Thyroid gland (tissue), 4 donors: Measurements from ENCODE around the gene NSMCE1.

Source experiments
- POLR2A ChIP-seq, 2 donors: fragments of 450-650 bp; IDR thresholded peaks; one replicate each; pipeline ENCODE4 v1.6.1; 2017; ENCODE audit warnings: antibody characterized with exemption in 2 of 2, mild to moderate bottlenecking in 2 of 2, moderate library complexity in 1 of 2
- TF ChIP-seq, protein P1 (sequence below), 6 experiments: fragments of 200-600 bp in 3 of 6; fragments of 450-650 bp in 3 of 6; sonication (generic) in 3 of 6; IDR thresholded peaks; one replicate each; pipeline ENCODE4 v1.5.1; 2016 to 2019; ENCODE audit warnings: antibody characterized with exemption in 6 of 6, mild to moderate bottlenecking in 2 of 6, inconsistent platforms in 1 of 6, moderate library complexity in 1 of 6

DNA sequence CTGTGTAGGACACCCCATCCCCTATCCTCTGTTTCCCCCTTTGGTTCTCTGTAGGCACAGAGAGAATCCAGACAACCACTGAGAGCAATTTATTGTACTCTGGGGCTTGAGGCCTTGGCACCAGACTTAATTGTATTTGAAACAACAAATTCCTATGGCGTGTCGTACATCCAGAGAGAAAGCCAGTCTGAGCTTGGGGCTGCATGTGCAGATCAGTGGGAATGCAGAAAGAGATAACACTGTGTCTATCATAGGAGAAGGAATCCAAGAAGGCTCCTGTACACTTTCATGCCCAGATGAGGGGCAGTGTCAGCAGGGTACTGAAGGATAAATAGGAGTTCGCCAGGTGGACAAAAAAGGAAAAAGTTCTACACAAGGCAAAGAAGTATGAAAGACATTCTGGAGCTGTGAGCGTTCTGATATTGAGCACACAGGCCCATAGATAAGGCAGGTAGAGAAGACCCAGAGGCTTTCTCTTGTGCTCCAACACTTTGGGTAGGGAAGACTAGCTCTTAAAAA, 23.2 kb upstream of the NSMCE1 start:
- TF ChIP-seq, protein P1, sequence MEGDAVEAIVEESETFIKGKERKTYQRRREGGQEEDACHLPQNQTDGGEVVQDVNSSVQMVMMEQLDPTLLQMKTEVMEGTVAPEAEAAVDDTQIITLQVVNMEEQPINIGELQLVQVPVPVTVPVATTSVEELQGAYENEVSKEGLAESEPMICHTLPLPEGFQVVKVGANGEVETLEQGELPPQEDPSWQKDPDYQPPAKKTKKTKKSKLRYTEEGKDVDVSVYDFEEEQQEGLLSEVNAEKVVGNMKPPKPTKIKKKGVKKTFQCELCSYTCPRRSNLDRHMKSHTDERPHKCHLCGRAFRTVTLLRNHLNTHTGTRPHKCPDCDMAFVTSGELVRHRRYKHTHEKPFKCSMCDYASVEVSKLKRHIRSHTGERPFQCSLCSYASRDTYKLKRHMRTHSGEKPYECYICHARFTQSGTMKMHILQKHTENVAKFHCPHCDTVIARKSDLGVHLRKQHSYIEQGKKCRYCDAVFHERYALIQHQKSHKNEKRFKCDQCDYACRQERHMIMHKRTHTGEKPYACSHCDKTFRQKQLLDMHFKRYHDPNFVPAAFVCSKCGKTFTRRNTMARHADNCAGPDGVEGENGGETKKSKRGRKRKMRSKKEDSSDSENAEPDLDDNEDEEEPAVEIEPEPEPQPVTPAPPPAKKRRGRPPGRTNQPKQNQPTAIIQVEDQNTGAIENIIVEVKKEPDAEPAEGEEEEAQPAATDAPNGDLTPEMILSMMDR (IDR thresholded peaks at IDR 0.05): no peak
- TF ChIP-seq POLR2A (IDR thresholded peaks at IDR 0.05): no peak
